ENCODE measurements around the gene AP1M1. TPM values are rescaled to one million over a fixed set of nuclear protein-coding genes. Genes with fewer than 3 reads are reported as not detected.

AP1M1 gene
- total RNA-seq, 1 donor from 2014 or later = 81.8 TPM

DNA sequence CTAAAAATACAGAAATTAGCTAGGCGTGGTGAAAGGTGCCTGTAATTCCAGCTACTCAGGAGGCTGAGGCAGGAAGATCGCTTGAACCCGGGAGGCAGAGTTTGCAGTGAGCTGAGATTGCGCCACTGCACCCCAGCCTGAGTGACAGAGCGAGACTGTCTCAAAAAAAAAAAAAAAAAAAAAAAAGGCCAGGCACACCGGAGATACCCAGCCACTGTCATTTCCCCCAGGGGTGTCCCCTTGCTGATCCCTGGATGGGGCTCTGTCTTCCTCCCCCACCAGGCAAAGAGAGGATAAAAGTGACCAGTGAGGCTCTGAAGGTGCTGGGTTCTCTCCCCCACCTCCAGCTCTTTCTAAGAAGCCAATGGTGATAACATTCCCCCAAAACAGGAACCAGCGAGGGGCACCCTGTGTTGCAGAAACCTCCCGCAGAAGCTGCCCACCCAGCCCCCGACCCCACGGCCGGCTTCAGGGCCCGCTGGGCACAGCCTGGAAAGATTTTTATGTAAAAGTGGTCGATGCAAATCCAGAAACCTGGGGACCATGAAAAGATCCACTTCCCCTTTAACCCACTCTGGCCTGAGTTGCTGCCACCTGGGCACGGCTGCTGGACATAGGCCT lies 65.5 kb downstream of the AP1M1 start:
- H3K27me3 Mint-ChIP-seq (ENCODE audit: low read depth) = peaks cover 10% of the 10 kb centered on the region
- H3K36me3 Mint-ChIP-seq (ENCODE audit: low read depth) = peaks cover 5% of the 10 kb centered on the region
- no peak overlapping the region for H3K4me3 Mint-ChIP-seq (ENCODE audit: unreplicated experiment)
- no peak for DNase-seq (ENCODE audit: low spot score)
- H3K27ac Mint-ChIP-seq (ENCODE audit: unreplicated experiment) = no peak overlapping the region
- peaks cover 3% of the 10 kb centered on the region for H3K9me3 Mint-ChIP-seq (ENCODE audit: low read depth)
- no peaks in the 10 kb centered on the region for H3K4me1 Mint-ChIP-seq (ENCODE audit: low read depth)
- TF ChIP-seq, protein P1, sequence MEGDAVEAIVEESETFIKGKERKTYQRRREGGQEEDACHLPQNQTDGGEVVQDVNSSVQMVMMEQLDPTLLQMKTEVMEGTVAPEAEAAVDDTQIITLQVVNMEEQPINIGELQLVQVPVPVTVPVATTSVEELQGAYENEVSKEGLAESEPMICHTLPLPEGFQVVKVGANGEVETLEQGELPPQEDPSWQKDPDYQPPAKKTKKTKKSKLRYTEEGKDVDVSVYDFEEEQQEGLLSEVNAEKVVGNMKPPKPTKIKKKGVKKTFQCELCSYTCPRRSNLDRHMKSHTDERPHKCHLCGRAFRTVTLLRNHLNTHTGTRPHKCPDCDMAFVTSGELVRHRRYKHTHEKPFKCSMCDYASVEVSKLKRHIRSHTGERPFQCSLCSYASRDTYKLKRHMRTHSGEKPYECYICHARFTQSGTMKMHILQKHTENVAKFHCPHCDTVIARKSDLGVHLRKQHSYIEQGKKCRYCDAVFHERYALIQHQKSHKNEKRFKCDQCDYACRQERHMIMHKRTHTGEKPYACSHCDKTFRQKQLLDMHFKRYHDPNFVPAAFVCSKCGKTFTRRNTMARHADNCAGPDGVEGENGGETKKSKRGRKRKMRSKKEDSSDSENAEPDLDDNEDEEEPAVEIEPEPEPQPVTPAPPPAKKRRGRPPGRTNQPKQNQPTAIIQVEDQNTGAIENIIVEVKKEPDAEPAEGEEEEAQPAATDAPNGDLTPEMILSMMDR (IDR thresholded peaks at IDR 0.05) = no peak

DNA sequence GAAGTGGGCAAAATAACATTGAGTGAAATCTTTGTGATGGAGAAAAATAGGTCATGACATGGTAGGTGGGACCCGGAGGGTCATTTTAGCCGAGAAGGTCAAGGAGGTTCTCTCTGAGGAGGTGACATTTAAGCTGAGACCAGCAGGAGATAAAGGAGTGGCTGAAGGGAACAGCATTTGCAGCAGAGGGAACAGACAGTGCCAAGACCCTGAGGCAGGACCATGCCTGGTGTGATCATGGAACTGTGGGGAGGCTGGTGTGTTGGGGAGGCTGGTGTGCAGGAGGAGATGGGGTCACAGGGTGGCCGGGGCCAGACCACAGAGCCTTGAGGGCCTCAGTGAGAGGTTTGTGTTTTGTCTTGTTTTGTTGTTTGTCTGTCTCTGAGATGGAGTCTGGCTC lies 67.5 kb downstream of the AP1M1 start:
- TF ChIP-seq, protein P1 (IDR thresholded peaks at IDR 0.05) = no peak
- DNase-seq (ENCODE audit: low spot score) = no peak
- Mint-ChIP-seq H3K9me3 (ENCODE audit: low read depth) (peaks cover 3% of the 10 kb centered on the region), H3K36me3 (ENCODE audit: low read depth) (peaks cover 5% of the 10 kb centered on the region), H3K27me3 (ENCODE audit: low read depth) (peaks cover 8% of the 10 kb centered on the region), H3K4me3 (ENCODE audit: unreplicated experiment) (no peak overlapping the region), H3K4me1 (ENCODE audit: low read depth) (no peaks in the 10 kb centered on the region), H3K27ac (ENCODE audit: unreplicated experiment) (no peak overlapping the region)

GRCh38 chr19:16265890-16266585 lies 68.3 kb downstream of the AP1M1 start:
- H3K9me3 Mint-ChIP-seq (ENCODE audit: low read depth) = peaks cover 3% of the 10 kb centered on the region
- TF ChIP-seq, protein P1 (IDR thresholded peaks at IDR 0.05) = no peak
- no peaks in the 10 kb centered on the region for H3K4me1 Mint-ChIP-seq (ENCODE audit: low read depth)
- H3K36me3 Mint-ChIP-seq (ENCODE audit: low read depth) = peaks cover 5% of the 10 kb centered on the region
- peaks cover 7% of the 10 kb centered on the region for H3K27me3 Mint-ChIP-seq (ENCODE audit: low read depth)
- no peak overlapping the region for H3K4me3 Mint-ChIP-seq (ENCODE audit: unreplicated experiment)
- no peak overlapping the region for H3K27ac Mint-ChIP-seq (ENCODE audit: unreplicated experiment)
- DNase-seq (ENCODE audit: low spot score) = no peak

GRCh38 chr19:16266586-16266942 lies 68.9 kb downstream of the AP1M1 start:
- no peak overlapping the region for H3K27ac Mint-ChIP-seq (ENCODE audit: unreplicated experiment)
- H3K4me1 Mint-ChIP-seq (ENCODE audit: low read depth) = no peaks in the 10 kb centered on the region
- no peak overlapping the region for H3K4me3 Mint-ChIP-seq (ENCODE audit: unreplicated experiment)
- peaks cover 3% of the 10 kb centered on the region for H3K27me3 Mint-ChIP-seq (ENCODE audit: low read depth)
- peaks cover 5% of the 10 kb centered on the region for H3K36me3 Mint-ChIP-seq (ENCODE audit: low read depth)
- DNase-seq (ENCODE audit: low spot score) = no peak
- H3K9me3 Mint-ChIP-seq (ENCODE audit: low read depth) = peaks cover 3% of the 10 kb centered on the region
- TF ChIP-seq, protein P1 (IDR thresholded peaks at IDR 0.05) = no peak

DNA sequence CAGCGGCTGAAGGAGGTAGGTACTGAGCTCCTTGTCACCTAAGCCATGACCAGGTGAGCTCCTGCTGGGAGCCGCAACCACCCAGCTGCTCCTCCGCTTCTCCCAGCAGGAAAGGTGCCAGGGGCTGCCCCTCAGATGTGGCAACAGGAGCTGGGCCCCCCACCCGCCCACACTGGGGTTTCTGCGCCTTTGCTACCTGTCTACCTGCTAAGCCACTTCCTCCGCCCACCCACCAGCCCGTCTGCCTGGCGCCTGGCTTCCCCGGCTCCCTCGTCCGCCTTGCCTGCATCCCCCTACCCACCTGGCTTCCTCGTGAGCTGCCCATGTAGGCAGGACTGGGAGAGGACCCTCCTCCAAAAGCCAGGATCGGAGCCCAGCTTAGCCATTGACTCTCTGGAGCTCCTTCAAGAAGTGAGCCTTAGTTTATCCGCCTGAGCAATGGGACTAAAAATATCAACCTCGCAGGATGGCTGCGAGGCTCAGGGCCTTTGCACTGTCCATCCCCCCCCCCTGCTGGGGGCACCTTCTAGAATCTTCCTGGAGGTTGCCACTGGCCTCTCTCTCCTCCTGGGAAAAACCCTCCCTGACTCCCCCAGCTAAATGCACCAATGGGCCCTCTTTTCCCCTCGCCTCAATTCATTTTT lies 71.1 kb downstream of the AP1M1 start:
- Mint-ChIP-seq H3K36me3 (ENCODE audit: low read depth) (peaks cover 5% of the 10 kb centered on the region), H3K27me3 (ENCODE audit: low read depth) (peaks cover 3% of the 10 kb centered on the region), H3K9me3 (ENCODE audit: low read depth) (peaks cover 3% of the 10 kb centered on the region), H3K4me1 (ENCODE audit: low read depth) (peaks cover 10% of the 10 kb centered on the region), H3K27ac (ENCODE audit: unreplicated experiment) (no peak overlapping the region), H3K4me3 (ENCODE audit: unreplicated experiment) (no peak overlapping the region)
- TF ChIP-seq, protein P1 (IDR thresholded peaks at IDR 0.05) = no peak
- DNase-seq (ENCODE audit: low spot score) = no peak

Data from chondrocyte (in vitro differentiated cells).